HepG2 (cell line): ENCODE measurements around the gene HOXC11. TPM values are rescaled to one million over a fixed set of nuclear protein-coding genes. Genes with fewer than 3 reads are reported as not detected.
A peak's percentile ranks its signal among the peaks of the same experiment; 100 is the strongest.

Experiments
- ATAC-seq: fragments of 200-7000 bp; cut with Tn5 transposase; 3 replicates; pipeline ENCODE4 v1.9.1; 2020; ENCODE audit warnings: mild to moderate bottlenecking, moderate library complexity
- BruUV-seq: library from RNA; stranded (reverse); fragments of 400-500 nt; replicated peaks from 2 replicates; lab custom pipeline; 2021; lab: Mats Ljungman, UMichigan
- CTCF ChIA-PET: fragments of 300-600 bp; formaldehyde crosslinking; extraction: SDS; loops from one replicate; lab custom pipeline; 2021; ENCODE audit warnings: low total read pairs, inconsistent platforms, low intra/inter-chr PET ratio; lab: Yijun Ruan, JAX
- POLR2A ChIA-PET: fragments of 350-600 bp; sonication (Branson Sonifier 250); formaldehyde crosslinking; loops from one replicate; lab custom pipeline; 2020; ENCODE audit warnings: antibody characterized with exemption, inconsistent platforms; lab: Yijun Ruan, JAX
- DNase-seq: peaks from one replicate; pipeline ENCODE4 v3.0.0-alpha.2; 2015; ENCODE audit warnings: low spot score
- FAIRE-seq: peaks from 3 replicates; lab custom pipeline; 2011; peaks lifted over from hg19 to GRCh38; lab: Jason Lieb, UNC
- H2AFZ ChIP-seq: one replicate; pipeline ENCODE4 v1.6.1; 2011; ENCODE audit warnings: low read length, inconsistent platforms
- H3K27ac ChIP-seq: fragments of 300-600 bp; 3 replicates; pipeline ENCODE4 v1.8.0; 2011; ENCODE audit warnings: mixed run types, mild to moderate bottlenecking, mixed read lengths, low read length, inconsistent platforms; ENCODE audit not compliant: insufficient read depth; ENCODE audit errors: extremely low read length
- H3K27me3 ChIP-seq, 2 experiments: fragments of 200-600 bp in 1 of 2; 2 replicates in 1 of 2; 3 replicates in 1 of 2; pipeline versions ENCODE4 v1.6.0 to v1.8.0; 2011; ENCODE audit warnings: low read length in 2 of 2, mild to moderate bottlenecking in 2 of 2, moderate library complexity in 2 of 2, inconsistent platforms in 1 of 2; ENCODE audit not compliant: insufficient read depth in 2 of 2, control insufficient read depth in 1 of 2
- H3K36me3 ChIP-seq, 2 experiments: fragments of 200-600 bp in 1 of 2; replicated peaks in 1 of 2; 2 replicates in 1 of 2; 3 replicates in 1 of 2; pipeline versions ENCODE4 v1.5.1 to v1.8.0; 2011; ENCODE audit warnings: low read length in 2 of 2, inconsistent platforms in 1 of 2; ENCODE audit not compliant: insufficient read depth in 2 of 2, control insufficient read depth in 1 of 2
- H3K4me1 ChIP-seq: 2 replicates; pipeline ENCODE4 v1.5.1; 2012; ENCODE audit warnings: low read length, inconsistent platforms; ENCODE audit not compliant: insufficient read depth
- H3K4me2 ChIP-seq: 2 replicates; pipeline ENCODE4 v1.6.0; 2011; ENCODE audit warnings: low read depth, low read length, inconsistent platforms
- H3K4me3 ChIP-seq, 3 experiments: fragments of 200-600 bp in 1 of 3; sonication (generic), shearing (Covaris generic) in 1 of 3; replicated peaks in 1 of 3; 2 replicates each; pipeline ENCODE4 v1.5.1; 2011 to 2016; ENCODE audit warnings: low read length in 3 of 3, inconsistent platforms in 2 of 3, low read depth in 2 of 3, mild to moderate bottlenecking in 2 of 3, control low read depth in 1 of 3, mixed read lengths in 1 of 3; ENCODE audit not compliant: insufficient read depth in 1 of 3
- H3K79me2 ChIP-seq: one replicate; pipeline ENCODE4 v1.6.1; 2011; ENCODE audit warnings: low read length, inconsistent platforms; ENCODE audit not compliant: insufficient read depth
- H3K9ac ChIP-seq: 2 replicates; pipeline ENCODE4 v1.6.0; 2011; ENCODE audit warnings: mild to moderate bottlenecking, low read depth, low read length, inconsistent platforms; ENCODE audit not compliant: insufficient read depth
- H3K9me3 ChIP-seq: 2 replicates; pipeline ENCODE4 v1.5.1; 2012; ENCODE audit warnings: mild to moderate bottlenecking, low read length
- H4K20me1 ChIP-seq: 2 replicates; pipeline ENCODE4 v1.6.0; 2011; ENCODE audit warnings: inconsistent platforms, mild to moderate bottlenecking, low read length, moderate library complexity; ENCODE audit not compliant: insufficient read depth
- HNRNPK ChIP-seq: fragments of 200-400 bp; formaldehyde crosslinking; IDR thresholded peaks from 2 replicates; pipeline ENCODE4 v1.6.1; 2018; ENCODE audit warnings: low read length, low read depth, moderate library complexity, mild to moderate bottlenecking; ENCODE audit not compliant: poor library complexity, severe bottlenecking
- MTA1 ChIP-seq: sonication (generic); formaldehyde crosslinking; IDR thresholded peaks from 2 replicates; pipeline ENCODE4 v1.4.0; 2020; ENCODE audit warnings: missing genetic modification reagents, mild to moderate bottlenecking, borderline replicate concordance
- MXD3 ChIP-seq: IDR thresholded peaks from 2 replicates; pipeline ENCODE4 v1.6.1; 2016; ENCODE audit warnings: mild to moderate bottlenecking, missing biosample characterization, missing genetic modification reagents
- NKX3-1 ChIP-seq: sonication (generic); formaldehyde crosslinking; IDR thresholded peaks from 2 replicates; pipeline ENCODE4 v1.5.0; 2020; ENCODE audit warnings: missing genetic modification reagents
- STAG1 ChIP-seq: sonication (generic); formaldehyde crosslinking; IDR thresholded peaks from 2 replicates; pipeline ENCODE4 v1.4.0; 2020; ENCODE audit warnings: missing genetic modification reagents
- ZNF331 ChIP-seq: sonication (generic); formaldehyde crosslinking; IDR thresholded peaks from 2 replicates; pipeline ENCODE4 v1.4.0; 2020; ENCODE audit warnings: missing genetic modification reagents
- WGBS: methylation state at CpG from one replicate; pipeline ENCODE4 v1.1.6; 2017; ENCODE audit warnings: low lambda C conversion rate; 5-methylcytosine and 5-hydroxymethylcytosine counted together
- in situ Hi-C: cut with HindIII; loops from 2 replicates; pipeline ENCODE4 v1.10.0; 2017; ENCODE audit warnings: low pct_unique_long_range_greater_than_20kb; ENCODE audit not compliant: extremely low pct_ligation_motif_present
- intact Hi-C: fragments of 100-400 bp; cut with micrococcal nuclease; formaldehyde crosslinking; loops from one replicate; pipeline ENCODE4 v1.10.0; 2022; ENCODE audit not compliant: unreplicated experiment
- polyA plus RNA-seq, 8 experiments: library from polyadenylated mRNA; depleted of rRNA in 3 of 8; stranded (reverse) in 7 of 8; unstranded in 1 of 8; fragments of >200 nt; fragmentation: Illumina TruSeq in 4 of 8; extraction: Trizol in 4 of 8; gene quantifications; 2 replicates each; pipeline versions ENCODE4 v1.2.1 to v1.2.3, GENCODE V29; 2011 to 2016; ENCODE audit warnings: low read depth in 4 of 8, missing spikeins in 1 of 8, mixed read lengths in 1 of 8; ENCODE audit not compliant: insufficient read depth in 1 of 8
- total RNA-seq, 5 experiments: library from RNA; depleted of rRNA; stranded (reverse); fragments of >200 nt; fragmentation: Illumina TruSeq; extraction: Trizol; gene quantifications; 2 replicates each; pipeline ENCODE4 v1.2.3, GENCODE V29; 2016; ENCODE audit warnings: low read depth in 1 of 5
- TF ChIP-seq, protein P1 (sequence below): sonication (generic); formaldehyde crosslinking; IDR thresholded peaks from 2 replicates; pipeline ENCODE4 v1.5.0; 2020; ENCODE audit warnings: mild to moderate bottlenecking, missing genetic modification reagents

HOXC11 gene
- total and polyA plus RNA-seq, 2 of the 13 experiments (the other 11 are each of a cell fraction or from before 2014, with no cell fraction given), result not detected

DNA sequence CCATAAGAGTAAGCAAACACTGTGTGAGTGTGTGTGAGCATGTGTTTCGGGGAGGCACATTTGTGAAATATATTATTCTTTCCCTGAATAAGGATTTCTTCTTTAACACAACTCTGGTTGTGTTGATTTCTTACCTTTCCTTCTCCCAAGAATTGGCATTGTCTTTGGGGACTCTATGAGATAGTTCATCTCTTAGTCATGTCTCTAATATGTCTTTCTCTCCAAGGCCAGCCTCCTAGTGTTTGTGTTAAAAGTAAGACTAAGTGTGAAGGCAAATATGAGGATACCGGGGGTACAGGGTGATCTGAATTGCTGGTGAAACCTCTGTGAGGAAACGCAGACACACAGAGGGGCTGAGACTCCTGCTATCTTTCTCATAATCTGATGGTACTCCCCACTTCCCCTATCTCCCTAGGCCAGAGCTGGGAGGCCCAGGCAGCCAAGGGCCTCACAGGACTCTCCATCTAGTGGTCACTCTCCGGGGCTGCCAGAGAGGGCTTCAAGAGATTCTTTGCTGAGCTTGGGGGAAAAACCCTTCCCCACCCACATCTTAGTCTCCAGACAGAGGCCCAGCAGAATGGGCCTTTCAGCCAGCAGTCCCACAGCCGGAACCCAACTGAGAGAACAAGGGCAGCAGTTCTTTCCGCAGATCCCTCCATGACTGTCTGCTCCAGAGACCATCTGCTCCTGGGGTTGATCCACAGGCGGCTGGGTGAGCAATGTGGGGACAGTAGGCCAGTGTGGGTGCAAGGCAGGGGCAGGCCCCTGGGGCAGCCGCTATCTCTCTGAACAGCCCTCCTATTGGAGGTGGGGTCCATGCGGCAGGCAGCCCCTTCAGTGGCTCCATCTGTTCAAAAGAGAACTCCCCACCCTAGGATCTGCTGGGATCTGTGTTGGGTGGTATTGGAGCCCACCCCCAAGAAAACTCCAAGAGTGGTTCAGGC, 24.0 kb upstream of the HOXC11 start:
- Histone ChIP-seq H3K9ac (no peak overlapping the region), H3K4me3 (no peak overlapping the region), H3K9me3 (no peaks in the 10 kb centered on the region), H3K27ac (no peak overlapping the region), H3K27me3 (peaks cover 21 to 90% of the 10 kb centered on the region in 2 experiments), H3K4me1 (peaks cover 27% of the 10 kb centered on the region), H3K4me2 (no peak overlapping the region), H3K36me3 (no peaks in the 10 kb centered on the region), H3K79me2 (no peaks in the 10 kb centered on the region), H4K20me1 (peaks cover 5% of the 10 kb centered on the region; the same call in 1 of the 2 replicates), H2AFZ (no peak overlapping the region)
- intact Hi-C loops (no loop called here), in situ Hi-C loops (loop anchor here (25.0 kb wide), 1 partner anchor 162 kb away; no protein-coding TSS in a partner anchor)
- ChIA-PET CTCF (interaction anchor here (1.7 kb wide), 1 partner anchor 181 kb away, joined by 5 read pairs; no protein-coding TSS in a partner anchor), POLR2A (no interaction called here)
- no peak for FAIRE-seq
- peak; percentile 64 for ATAC-seq
- no TSS peak for BruUV-seq
- TF ChIP-seq MTA1 (CRISPR knock-in tag) (no peak), HNRNPK (no peak), ZNF331 (CRISPR knock-in tag) (no peak), NKX3-1 (CRISPR knock-in tag) (no peak), MXD3 (CRISPR knock-in tag) (no peak), STAG1 (peak; percentile 25)
- TF ChIP-seq, protein P1, sequence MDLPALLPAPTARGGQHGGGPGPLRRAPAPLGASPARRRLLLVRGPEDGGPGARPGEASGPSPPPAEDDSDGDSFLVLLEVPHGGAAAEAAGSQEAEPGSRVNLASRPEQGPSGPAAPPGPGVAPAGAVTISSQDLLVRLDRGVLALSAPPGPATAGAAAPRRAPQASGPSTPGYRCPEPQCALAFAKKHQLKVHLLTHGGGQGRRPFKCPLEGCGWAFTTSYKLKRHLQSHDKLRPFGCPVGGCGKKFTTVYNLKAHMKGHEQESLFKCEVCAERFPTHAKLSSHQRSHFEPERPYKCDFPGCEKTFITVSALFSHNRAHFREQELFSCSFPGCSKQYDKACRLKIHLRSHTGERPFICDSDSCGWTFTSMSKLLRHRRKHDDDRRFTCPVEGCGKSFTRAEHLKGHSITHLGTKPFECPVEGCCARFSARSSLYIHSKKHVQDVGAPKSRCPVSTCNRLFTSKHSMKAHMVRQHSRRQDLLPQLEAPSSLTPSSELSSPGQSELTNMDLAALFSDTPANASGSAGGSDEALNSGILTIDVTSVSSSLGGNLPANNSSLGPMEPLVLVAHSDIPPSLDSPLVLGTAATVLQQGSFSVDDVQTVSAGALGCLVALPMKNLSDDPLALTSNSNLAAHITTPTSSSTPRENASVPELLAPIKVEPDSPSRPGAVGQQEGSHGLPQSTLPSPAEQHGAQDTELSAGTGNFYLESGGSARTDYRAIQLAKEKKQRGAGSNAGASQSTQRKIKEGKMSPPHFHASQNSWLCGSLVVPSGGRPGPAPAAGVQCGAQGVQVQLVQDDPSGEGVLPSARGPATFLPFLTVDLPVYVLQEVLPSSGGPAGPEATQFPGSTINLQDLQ, result no peak
- WGBS, result 28% methylated on average over 4 of the region's 9 CpGs
- peak; percentile 12 for DNase-seq
